Measurements from ENCODE around the gene CBX1.
"Not testable (repeated sequence)": the region's sequence is repeated elsewhere in the genome, so short reads cannot be mapped to it uniquely, and the experiment has no call there.

The CBX1 gene

DNA sequence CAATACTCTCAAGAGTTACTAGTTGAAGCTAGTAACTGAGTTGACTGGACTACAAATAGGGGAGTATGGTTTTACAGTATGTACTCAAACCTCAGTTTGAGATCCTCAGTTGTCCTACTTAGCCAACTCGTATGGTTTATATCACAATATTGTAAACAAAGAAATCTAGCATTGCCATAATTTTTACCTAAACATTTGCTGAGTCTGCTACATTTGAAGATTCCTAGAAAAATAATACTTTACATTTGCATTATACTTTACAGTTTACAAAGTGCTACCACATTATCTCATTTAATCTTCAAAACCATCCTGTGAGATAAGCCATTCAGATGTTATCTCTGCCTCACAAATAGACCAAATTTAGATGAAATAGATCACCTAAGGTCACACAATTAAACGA is 16.3 kb downstream of the CBX1 start:
- H3K27ac ChIP-seq (ENCODE audit: low read depth, low read length), result no peak overlapping the region
- H3K4me3 ChIP-seq (ENCODE audit: low read length), result no peak overlapping the region
- H3K79me2 ChIP-seq (ENCODE audit: control insufficient read depth, low read length), result peaks cover 68% of the 10 kb centered on the region
- H3K4me1 ChIP-seq (ENCODE audit: control insufficient read depth, low read length), result no peaks in the 10 kb centered on the region
- TF ChIP-seq, protein P1, sequence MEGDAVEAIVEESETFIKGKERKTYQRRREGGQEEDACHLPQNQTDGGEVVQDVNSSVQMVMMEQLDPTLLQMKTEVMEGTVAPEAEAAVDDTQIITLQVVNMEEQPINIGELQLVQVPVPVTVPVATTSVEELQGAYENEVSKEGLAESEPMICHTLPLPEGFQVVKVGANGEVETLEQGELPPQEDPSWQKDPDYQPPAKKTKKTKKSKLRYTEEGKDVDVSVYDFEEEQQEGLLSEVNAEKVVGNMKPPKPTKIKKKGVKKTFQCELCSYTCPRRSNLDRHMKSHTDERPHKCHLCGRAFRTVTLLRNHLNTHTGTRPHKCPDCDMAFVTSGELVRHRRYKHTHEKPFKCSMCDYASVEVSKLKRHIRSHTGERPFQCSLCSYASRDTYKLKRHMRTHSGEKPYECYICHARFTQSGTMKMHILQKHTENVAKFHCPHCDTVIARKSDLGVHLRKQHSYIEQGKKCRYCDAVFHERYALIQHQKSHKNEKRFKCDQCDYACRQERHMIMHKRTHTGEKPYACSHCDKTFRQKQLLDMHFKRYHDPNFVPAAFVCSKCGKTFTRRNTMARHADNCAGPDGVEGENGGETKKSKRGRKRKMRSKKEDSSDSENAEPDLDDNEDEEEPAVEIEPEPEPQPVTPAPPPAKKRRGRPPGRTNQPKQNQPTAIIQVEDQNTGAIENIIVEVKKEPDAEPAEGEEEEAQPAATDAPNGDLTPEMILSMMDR (IDR thresholded peaks at IDR 0.05; ENCODE audit: low read depth, low read length, poor library complexity, severe bottlenecking), result no peak
- no peak for TF ChIP-seq EZH2phosphoT487 (IDR thresholded peaks at IDR 0.05; ENCODE audit: borderline replicate concordance, low read length)
- H3F3A ChIP-seq (ENCODE audit: control insufficient read depth, insufficient read depth), result no peaks in the 10 kb centered on the region
- H3K9me3 ChIP-seq (ENCODE audit: control insufficient read depth, insufficient read depth, low read length), result no peaks in the 10 kb centered on the region
- no peaks in the 10 kb centered on the region for H3K9me2 ChIP-seq (replicated peaks; ENCODE audit: control insufficient read depth, low read length)
- no peaks in the 10 kb centered on the region for H4K20me1 ChIP-seq (ENCODE audit: control insufficient read depth, insufficient read depth, low read depth, low read length)
- H3K36me3 ChIP-seq (ENCODE audit: control insufficient read depth, low read length), result no peaks in the 10 kb centered on the region
- H3K4me2 ChIP-seq (ENCODE audit: low read length), result no peak overlapping the region
- no peaks in the 10 kb centered on the region for H3K27me3 ChIP-seq (ENCODE audit: control insufficient read depth, low read length)

DNA sequence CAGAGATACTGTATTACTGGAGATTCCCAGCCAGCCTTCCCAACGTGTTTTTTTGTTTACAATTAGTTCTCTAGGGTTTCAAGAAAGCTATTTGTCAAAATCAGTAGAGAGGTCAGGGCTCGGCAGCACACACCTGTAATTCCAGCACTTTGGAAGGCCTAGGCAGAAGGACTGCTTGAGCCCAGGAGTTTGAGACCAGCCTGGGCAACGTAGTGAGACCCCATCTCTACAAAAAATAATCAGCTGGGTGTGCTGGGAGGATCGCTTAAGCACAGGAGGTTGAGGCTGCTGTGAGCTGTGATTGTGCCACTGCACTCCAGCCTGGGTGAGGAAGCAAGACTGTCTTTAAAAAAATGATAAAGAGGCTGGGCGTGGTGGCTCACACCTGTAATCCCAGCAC is 19.4 kb downstream of the CBX1 start:
- H3K4me3 ChIP-seq (ENCODE audit: low read length), result no peak overlapping the region
- TF ChIP-seq, protein P1 (IDR thresholded peaks at IDR 0.05; ENCODE audit: low read depth, low read length, poor library complexity, severe bottlenecking), result no peak
- no peak for TF ChIP-seq EZH2phosphoT487 (IDR thresholded peaks at IDR 0.05; ENCODE audit: borderline replicate concordance, low read length)
- H3K9me3 ChIP-seq (ENCODE audit: control insufficient read depth, insufficient read depth, low read length), result no peaks in the 10 kb centered on the region
- H3K36me3 ChIP-seq (ENCODE audit: control insufficient read depth, low read length), result no peaks in the 10 kb centered on the region
- no peak overlapping the region for H3K27ac ChIP-seq (ENCODE audit: low read depth, low read length)
- no peaks in the 10 kb centered on the region for H3K4me1 ChIP-seq (ENCODE audit: control insufficient read depth, low read length)
- H3K4me2 ChIP-seq (ENCODE audit: low read length), result no peak overlapping the region
- H3F3A ChIP-seq (ENCODE audit: control insufficient read depth, insufficient read depth), result no peaks in the 10 kb centered on the region
- peaks cover 66% of the 10 kb centered on the region for H3K79me2 ChIP-seq (ENCODE audit: control insufficient read depth, low read length)
- no peaks in the 10 kb centered on the region for H3K27me3 ChIP-seq (ENCODE audit: control insufficient read depth, low read length)
- no peaks in the 10 kb centered on the region for H3K9me2 ChIP-seq (replicated peaks; ENCODE audit: control insufficient read depth, low read length)
- no peaks in the 10 kb centered on the region for H4K20me1 ChIP-seq (ENCODE audit: control insufficient read depth, insufficient read depth, low read depth, low read length)

DNA sequence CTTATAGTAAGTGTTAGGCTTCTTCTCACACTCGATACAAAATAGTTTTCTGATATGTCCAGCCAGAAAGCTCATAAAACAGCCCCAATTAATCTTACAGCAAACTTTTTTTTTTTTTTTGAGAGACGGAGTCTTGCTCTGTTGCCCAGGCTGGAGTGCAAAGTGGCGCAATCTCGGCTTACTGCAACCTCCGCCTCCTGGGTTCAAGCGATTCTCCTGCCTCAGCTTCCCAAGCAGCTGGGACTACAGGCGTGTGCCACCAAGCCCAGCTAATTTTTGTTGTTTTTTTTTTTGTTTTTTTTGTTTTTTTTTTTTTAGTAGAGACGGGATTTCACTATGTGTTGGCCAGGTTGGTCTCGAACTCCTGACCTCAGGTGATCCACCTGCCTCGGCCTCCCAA is 24.1 kb downstream of the CBX1 start:
- not testable (repeated sequence) for H3K9me2 ChIP-seq (replicated peaks; ENCODE audit: control insufficient read depth, low read length); H3F3A ChIP-seq (ENCODE audit: control insufficient read depth, insufficient read depth); H3K4me3 ChIP-seq (ENCODE audit: low read length); H3K4me2 ChIP-seq (ENCODE audit: low read length); H3K9me3 ChIP-seq (ENCODE audit: control insufficient read depth, insufficient read depth, low read length); H3K4me1 ChIP-seq (ENCODE audit: control insufficient read depth, low read length); H4K20me1 ChIP-seq (ENCODE audit: control insufficient read depth, insufficient read depth, low read depth, low read length); H3K27ac ChIP-seq (ENCODE audit: low read depth, low read length); H3K27me3 ChIP-seq (ENCODE audit: control insufficient read depth, low read length)
- Histone ChIP-seq H3K36me3 (ENCODE audit: control insufficient read depth, low read length) (peaks cover 34% of the 10 kb centered on the region), H3K79me2 (ENCODE audit: control insufficient read depth, low read length) (peaks cover 33% of the 10 kb centered on the region)

DNA sequence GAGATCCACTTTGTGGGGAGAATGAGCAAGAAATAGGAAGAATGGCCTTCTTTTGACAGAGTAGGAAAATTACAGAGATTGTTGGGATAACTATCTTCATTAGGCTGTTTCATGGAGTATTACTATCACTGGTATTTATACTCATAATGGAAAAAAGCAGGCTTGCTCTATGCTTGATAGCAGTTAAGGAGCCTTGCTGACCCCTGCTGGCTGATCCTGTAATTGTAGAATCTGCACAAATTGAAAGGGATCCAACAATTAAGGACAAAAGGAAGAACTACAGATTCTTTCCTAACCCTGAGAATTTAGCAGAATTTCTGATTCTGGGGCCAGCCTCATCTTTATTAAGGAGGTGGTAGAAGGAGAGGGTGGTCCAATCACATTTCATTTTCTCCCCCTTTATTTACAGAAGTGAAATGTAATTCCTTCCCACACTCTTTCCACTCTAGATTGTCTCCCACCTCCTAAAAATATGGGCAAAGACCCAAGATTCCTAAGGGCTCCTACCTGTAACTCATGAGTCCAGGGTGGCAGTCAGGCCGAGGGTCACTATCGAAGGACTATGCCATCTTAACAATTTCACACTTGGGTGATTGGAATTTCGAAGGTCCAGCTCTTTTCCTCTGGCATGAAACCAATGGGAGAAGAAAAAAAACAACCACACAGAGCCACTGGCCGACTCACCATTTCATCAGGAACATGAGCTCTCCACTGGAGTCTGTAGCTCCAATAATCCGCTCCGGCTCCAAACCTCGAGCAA is 26.8 kb downstream of the CBX1 start:
- TF ChIP-seq, protein P1 (IDR thresholded peaks at IDR 0.05; ENCODE audit: low read depth, low read length, poor library complexity, severe bottlenecking), result peak; percentile 84
- no peak for TF ChIP-seq EZH2phosphoT487 (IDR thresholded peaks at IDR 0.05; ENCODE audit: borderline replicate concordance, low read length)
- Histone ChIP-seq H3K27me3 (ENCODE audit: control insufficient read depth, low read length) (no peaks in the 10 kb centered on the region), H3K4me2 (ENCODE audit: low read length) (no peak overlapping the region), H3K4me1 (ENCODE audit: control insufficient read depth, low read length) (no peaks in the 10 kb centered on the region), H3K27ac (ENCODE audit: low read depth, low read length) (no peak overlapping the region), H3K9me3 (ENCODE audit: control insufficient read depth, insufficient read depth, low read length) (no peaks in the 10 kb centered on the region), H3K9me2 (replicated peaks; ENCODE audit: control insufficient read depth, low read length) (no peaks in the 10 kb centered on the region), H3K36me3 (ENCODE audit: control insufficient read depth, low read length) (peaks cover 51% of the 10 kb centered on the region), H3K4me3 (ENCODE audit: low read length) (no peak overlapping the region), H3F3A (ENCODE audit: control insufficient read depth, insufficient read depth) (peaks cover 5% of the 10 kb centered on the region; the same call in 1 of the 2 replicates), H4K20me1 (ENCODE audit: control insufficient read depth, insufficient read depth, low read depth, low read length) (no peaks in the 10 kb centered on the region), H3K79me2 (ENCODE audit: control insufficient read depth, low read length) (peaks cover 16% of the 10 kb centered on the region)

DNA sequence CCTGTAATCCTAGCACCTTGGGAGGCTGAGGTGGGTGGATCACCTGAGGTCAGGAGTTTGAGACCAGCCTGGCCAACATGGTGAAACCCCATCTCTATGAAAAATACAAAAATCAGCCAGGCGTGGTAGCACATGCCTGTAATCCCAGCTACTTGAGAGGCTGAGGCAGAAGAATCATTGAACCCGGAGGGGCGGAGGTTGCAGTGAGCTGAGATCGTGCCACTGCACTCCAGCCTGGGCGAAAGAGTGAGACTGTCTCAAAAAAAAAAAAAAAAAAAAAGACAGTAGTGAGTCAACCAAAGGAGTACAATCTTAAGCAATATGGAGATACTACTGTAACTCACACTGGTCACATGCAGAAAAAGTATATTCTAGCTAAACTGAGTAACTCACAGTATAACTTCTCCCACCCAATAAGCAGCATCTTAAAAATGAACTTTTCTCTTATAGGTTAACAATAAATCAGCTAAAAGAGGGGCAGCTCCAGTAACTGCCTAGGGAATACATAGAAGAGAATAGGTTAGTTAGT is 27.6 kb downstream of the CBX1 start:
- not testable (repeated sequence) for H3K9me3 ChIP-seq (ENCODE audit: control insufficient read depth, insufficient read depth, low read length); H3K27ac ChIP-seq (ENCODE audit: low read depth, low read length); H3K4me2 ChIP-seq (ENCODE audit: low read length); H3K4me3 ChIP-seq (ENCODE audit: low read length); H3K79me2 ChIP-seq (ENCODE audit: control insufficient read depth, low read length); H3K4me1 ChIP-seq (ENCODE audit: control insufficient read depth, low read length); H3K9me2 ChIP-seq (replicated peaks; ENCODE audit: control insufficient read depth, low read length); H3K27me3 ChIP-seq (ENCODE audit: control insufficient read depth, low read length); H4K20me1 ChIP-seq (ENCODE audit: control insufficient read depth, insufficient read depth, low read depth, low read length); H3F3A ChIP-seq (ENCODE audit: control insufficient read depth, insufficient read depth)
- peaks cover 57% of the 10 kb centered on the region for H3K36me3 ChIP-seq (ENCODE audit: control insufficient read depth, low read length)

Measured in DOHH2 (cell line).